PFSK-1 (cell line): ENCODE measurements around the gene ERGIC1.

ENCODE experiments used
- POLR2AphosphoS5 ChIP-seq: IDR thresholded peaks from 2 replicates; pipeline ENCODE4 v1.6.1; 2012; ENCODE audit warnings: low read depth, mild to moderate bottlenecking, control low read depth, low read length, moderate library complexity
- SIN3A ChIP-seq: IDR thresholded peaks from 2 replicates; pipeline ENCODE4 v1.6.1; 2012; ENCODE audit warnings: mild to moderate bottlenecking, low read length, moderate library complexity, borderline replicate concordance; ENCODE audit not compliant: insufficient read depth
- TF ChIP-seq, protein P1 (sequence below), 2 experiments: IDR thresholded peaks; 2 replicates each; pipeline versions ENCODE4 v1.6.1 to v1.8.0; 2011 to 2012; ENCODE audit warnings: low read depth in 2 of 2, low read length in 2 of 2, control low read depth in 1 of 2, inconsistent platforms in 1 of 2, mild to moderate bottlenecking in 1 of 2, moderate library complexity in 1 of 2; ENCODE audit not compliant: insufficient read depth in 1 of 2

DNA sequence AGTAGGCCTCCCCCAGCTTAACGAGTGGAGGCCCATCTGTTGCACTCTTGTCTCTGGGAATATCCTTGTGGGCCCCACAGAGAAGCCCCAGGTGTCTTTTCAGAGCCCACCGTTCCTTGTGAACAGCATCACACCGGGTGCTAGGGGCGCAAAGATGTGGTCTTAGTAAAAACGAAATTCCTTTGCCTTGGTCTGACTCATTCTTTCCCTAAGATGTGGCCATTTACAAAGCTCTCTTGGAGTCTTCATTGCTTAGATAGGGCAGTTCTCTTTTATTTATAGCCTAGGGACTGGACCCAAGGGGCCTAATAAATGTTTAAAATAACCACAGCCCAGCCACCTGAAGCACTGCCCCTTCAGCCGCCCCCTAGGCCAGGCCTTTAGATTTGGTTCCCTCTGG is 72.4 kb downstream of the ERGIC1 start:
- TF ChIP-seq, protein P1, sequence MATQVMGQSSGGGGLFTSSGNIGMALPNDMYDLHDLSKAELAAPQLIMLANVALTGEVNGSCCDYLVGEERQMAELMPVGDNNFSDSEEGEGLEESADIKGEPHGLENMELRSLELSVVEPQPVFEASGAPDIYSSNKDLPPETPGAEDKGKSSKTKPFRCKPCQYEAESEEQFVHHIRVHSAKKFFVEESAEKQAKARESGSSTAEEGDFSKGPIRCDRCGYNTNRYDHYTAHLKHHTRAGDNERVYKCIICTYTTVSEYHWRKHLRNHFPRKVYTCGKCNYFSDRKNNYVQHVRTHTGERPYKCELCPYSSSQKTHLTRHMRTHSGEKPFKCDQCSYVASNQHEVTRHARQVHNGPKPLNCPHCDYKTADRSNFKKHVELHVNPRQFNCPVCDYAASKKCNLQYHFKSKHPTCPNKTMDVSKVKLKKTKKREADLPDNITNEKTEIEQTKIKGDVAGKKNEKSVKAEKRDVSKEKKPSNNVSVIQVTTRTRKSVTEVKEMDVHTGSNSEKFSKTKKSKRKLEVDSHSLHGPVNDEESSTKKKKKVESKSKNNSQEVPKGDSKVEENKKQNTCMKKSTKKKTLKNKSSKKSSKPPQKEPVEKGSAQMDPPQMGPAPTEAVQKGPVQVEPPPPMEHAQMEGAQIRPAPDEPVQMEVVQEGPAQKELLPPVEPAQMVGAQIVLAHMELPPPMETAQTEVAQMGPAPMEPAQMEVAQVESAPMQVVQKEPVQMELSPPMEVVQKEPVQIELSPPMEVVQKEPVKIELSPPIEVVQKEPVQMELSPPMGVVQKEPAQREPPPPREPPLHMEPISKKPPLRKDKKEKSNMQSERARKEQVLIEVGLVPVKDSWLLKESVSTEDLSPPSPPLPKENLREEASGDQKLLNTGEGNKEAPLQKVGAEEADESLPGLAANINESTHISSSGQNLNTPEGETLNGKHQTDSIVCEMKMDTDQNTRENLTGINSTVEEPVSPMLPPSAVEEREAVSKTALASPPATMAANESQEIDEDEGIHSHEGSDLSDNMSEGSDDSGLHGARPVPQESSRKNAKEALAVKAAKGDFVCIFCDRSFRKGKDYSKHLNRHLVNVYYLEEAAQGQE (IDR thresholded peaks at IDR 0.05; ENCODE audit: insufficient read depth in 1 of 2, low read depth in 2 of 2, low read length in 2 of 2): no peak
- TF ChIP-seq POLR2AphosphoS5 (no peak), SIN3A (no peak)
